ENCODE results near the gene RGS9BP. TPM values are rescaled to one million over a fixed set of nuclear protein-coding genes. Genes with fewer than 3 reads are reported as not detected.

RGS9BP gene
- total and polyA plus RNA-seq, 10 of the 15 experiments (the other 5 are each of a cell fraction or from before 2014, with no cell fraction given) = 0.01 to 0.10 (median 0.05) TPM; not detected in 6

DNA sequence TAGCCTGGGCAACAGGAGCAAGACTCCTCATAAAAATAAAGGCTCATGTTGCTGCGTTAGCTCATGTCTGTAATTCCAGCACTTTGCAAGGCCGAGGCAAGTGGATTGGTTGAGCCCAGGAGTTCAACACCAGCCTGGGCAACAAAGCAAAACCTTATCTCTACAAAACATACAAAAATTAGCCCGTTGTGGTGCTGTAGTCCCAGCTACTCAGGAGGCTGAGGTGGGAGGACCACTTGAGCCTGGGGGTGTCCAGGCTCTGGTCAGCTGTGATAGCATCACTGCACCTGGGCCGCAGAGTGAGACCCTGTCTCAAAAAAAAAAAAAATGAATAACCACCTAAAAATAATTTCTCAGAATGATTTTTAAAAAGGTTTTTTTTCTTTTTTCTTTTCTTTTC is 12.0 kb downstream of the RGS9BP start (continued):
- no peak for TF ChIP-seq ZBTB11 (CRISPR knock-in tag; IDR thresholded peaks at IDR 0.05)
- no peak for TF ChIP-seq JUNB (IDR thresholded peaks at IDR 0.05)
- TF ChIP-seq, protein P1, sequence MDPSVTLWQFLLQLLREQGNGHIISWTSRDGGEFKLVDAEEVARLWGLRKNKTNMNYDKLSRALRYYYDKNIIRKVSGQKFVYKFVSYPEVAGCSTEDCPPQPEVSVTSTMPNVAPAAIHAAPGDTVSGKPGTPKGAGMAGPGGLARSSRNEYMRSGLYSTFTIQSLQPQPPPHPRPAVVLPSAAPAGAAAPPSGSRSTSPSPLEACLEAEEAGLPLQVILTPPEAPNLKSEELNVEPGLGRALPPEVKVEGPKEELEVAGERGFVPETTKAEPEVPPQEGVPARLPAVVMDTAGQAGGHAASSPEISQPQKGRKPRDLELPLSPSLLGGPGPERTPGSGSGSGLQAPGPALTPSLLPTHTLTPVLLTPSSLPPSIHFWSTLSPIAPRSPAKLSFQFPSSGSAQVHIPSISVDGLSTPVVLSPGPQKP (IDR thresholded peaks at IDR 0.05; ENCODE audit: low read depth, low read length) = no peak
- no peak for TF ChIP-seq DPF2 (IDR thresholded peaks at IDR 0.05)

DNA sequence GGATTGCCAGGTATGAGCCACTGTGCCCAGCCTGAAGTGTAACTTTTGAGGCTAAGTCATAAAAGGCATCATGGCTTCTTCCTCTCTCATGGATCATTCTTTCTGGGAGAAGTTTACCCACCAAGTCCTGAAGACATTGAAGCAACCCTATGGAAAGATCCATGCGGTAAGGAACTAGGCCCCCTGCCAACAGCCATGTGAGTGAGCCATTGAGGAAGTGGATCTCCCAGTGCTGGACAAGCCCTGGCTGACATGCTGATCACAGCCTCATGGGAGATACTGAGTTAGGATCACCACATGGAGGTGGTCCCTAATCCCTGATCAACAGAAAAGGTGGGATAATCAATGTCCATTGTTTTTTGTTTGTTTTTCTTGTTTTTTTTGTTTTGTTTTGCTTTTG is 12.7 kb downstream of the RGS9BP start:
- Histone ChIP-seq H3K27ac (ENCODE audit: control insufficient read depth, insufficient read depth) (no peak overlapping the region), H4K20me1 (ENCODE audit: control insufficient read depth, insufficient read depth) (no peaks in the 10 kb centered on the region), H3K79me2 (ENCODE audit: control insufficient read depth, insufficient read depth, low read length) (peaks cover 22% of the 10 kb centered on the region), H2AFZ (ENCODE audit: control insufficient read depth, low read depth, low read length) (no peak overlapping the region), H3K9ac (ENCODE audit: control insufficient read depth, insufficient read depth, low read length) (no peak overlapping the region), H3K9me3 (replicated peaks; ENCODE audit: control insufficient read depth, insufficient read depth, low read length) (no peaks in the 10 kb centered on the region), H3K36me3 (ENCODE audit: control insufficient read depth in 2 of 2, insufficient read depth in 2 of 2, low read length in 1 of 2) (no peaks in the 10 kb centered on the region), H3K4me2 (ENCODE audit: control insufficient read depth, insufficient read depth) (no peak overlapping the region), H3K27me3 (replicated peaks in 1 of 2; ENCODE audit: control insufficient read depth in 2 of 2, insufficient read depth in 2 of 2, low read length in 1 of 2) (no peaks in the 10 kb centered on the region), H3K4me3 (no peak overlapping the region), H3K4me1 (ENCODE audit: control insufficient read depth, insufficient read depth, low read length) (peaks cover 6% of the 10 kb centered on the region; the same call in 1 of the 2 replicates)
- DNase-seq (ENCODE audit: low read depth, low spot score) (no peak), ATAC-seq (no peak), FAIRE-seq (no peak)
- ChIA-PET CTCF (interaction anchor here (1.0 kb wide), 1 partner anchor 14 kb away, joined by 4 read pairs; no protein-coding TSS in a partner anchor), POLR2A (no interaction called here), RAD21 (ENCODE audit: unreplicated experiment) (no interaction called here), SMC1A (ENCODE audit: uncharacterized antibody, unreplicated experiment) (no interaction called here)
- intact Hi-C loops (cut with micrococcal nuclease; ENCODE audit: unreplicated experiment) (no loop called here), in situ Hi-C loops (cut with MboI) (no loop called here)
- BruUV-seq (replicated peaks) = no TSS peak
- 100% methylated on average over 1 of the region's 1 CpG for WGBS (ENCODE audit: insufficient coverage, insufficient replicate concordance, low lambda C conversion rate, missing lambda C conversion rate)
- TF ChIP-seq, protein P2, sequence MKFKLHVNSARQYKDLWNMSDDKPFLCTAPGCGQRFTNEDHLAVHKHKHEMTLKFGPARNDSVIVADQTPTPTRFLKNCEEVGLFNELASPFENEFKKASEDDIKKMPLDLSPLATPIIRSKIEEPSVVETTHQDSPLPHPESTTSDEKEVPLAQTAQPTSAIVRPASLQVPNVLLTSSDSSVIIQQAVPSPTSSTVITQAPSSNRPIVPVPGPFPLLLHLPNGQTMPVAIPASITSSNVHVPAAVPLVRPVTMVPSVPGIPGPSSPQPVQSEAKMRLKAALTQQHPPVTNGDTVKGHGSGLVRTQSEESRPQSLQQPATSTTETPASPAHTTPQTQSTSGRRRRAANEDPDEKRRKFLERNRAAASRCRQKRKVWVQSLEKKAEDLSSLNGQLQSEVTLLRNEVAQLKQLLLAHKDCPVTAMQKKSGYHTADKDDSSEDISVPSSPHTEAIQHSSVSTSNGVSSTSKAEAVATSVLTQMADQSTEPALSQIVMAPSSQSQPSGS (IDR thresholded peaks at IDR 0.05; ENCODE audit: low read length) = no peak
- no peak for TF ChIP-seq GATAD2B (conservative IDR thresholded peaks at IDR 0.05; ENCODE audit: low read depth)
- no peak for TF ChIP-seq IRF4 (IDR thresholded peaks at IDR 0.05; ENCODE audit: low read depth, low read length)
- TF ChIP-seq, protein P3, sequence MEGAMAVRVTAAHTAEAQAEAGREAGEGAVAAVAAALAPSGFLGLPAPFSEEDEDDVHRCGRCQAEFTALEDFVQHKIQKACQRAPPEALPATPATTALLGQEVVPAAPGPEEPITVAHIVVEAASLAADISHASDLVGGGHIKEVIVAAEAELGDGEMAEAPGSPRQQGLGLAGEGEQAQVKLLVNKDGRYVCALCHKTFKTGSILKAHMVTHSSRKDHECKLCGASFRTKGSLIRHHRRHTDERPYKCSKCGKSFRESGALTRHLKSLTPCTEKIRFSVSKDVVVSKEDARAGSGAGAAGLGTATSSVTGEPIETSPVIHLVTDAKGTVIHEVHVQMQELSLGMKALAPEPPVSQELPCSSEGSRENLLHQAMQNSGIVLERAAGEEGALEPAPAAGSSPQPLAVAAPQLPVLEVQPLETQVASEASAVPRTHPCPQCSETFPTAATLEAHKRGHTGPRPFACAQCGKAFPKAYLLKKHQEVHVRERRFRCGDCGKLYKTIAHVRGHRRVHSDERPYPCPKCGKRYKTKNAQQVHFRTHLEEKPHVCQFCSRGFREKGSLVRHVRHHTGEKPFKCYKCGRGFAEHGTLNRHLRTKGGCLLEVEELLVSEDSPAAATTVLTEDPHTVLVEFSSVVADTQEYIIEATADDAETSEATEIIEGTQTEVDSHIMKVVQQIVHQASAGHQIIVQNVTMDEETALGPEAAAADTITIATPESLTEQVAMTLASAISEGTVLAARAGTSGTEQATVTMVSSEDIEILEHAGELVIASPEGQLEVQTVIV (IDR thresholded peaks at IDR 0.05; ENCODE audit: borderline replicate concordance, partially characterized antibody) = no peak
- TF ChIP-seq, protein P4, sequence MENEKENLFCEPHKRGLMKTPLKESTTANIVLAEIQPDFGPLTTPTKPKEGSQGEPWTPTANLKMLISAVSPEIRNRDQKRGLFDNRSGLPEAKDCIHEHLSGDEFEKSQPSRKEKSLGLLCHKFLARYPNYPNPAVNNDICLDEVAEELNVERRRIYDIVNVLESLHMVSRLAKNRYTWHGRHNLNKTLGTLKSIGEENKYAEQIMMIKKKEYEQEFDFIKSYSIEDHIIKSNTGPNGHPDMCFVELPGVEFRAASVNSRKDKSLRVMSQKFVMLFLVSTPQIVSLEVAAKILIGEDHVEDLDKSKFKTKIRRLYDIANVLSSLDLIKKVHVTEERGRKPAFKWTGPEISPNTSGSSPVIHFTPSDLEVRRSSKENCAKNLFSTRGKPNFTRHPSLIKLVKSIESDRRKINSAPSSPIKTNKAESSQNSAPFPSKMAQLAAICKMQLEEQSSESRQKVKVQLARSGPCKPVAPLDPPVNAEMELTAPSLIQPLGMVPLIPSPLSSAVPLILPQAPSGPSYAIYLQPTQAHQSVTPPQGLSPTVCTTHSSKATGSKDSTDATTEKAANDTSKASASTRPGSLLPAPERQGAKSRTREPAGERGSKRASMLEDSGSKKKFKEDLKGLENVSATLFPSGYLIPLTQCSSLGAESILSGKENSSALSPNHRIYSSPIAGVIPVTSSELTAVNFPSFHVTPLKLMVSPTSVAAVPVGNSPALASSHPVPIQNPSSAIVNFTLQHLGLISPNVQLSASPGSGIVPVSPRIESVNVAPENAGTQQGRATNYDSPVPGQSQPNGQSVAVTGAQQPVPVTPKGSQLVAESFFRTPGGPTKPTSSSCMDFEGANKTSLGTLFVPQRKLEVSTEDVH (IDR thresholded peaks at IDR 0.05; ENCODE audit: low read depth, partially characterized antibody) = no peak
- TF ChIP-seq ATF7 (IDR thresholded peaks at IDR 0.05; ENCODE audit: low read depth) = no peak
- no peak for TF ChIP-seq ESRRA (IDR thresholded peaks at IDR 0.05; ENCODE audit: low read length)
